Measurements from ENCODE around the gene RFWD3.

The RFWD3 gene

DNA sequence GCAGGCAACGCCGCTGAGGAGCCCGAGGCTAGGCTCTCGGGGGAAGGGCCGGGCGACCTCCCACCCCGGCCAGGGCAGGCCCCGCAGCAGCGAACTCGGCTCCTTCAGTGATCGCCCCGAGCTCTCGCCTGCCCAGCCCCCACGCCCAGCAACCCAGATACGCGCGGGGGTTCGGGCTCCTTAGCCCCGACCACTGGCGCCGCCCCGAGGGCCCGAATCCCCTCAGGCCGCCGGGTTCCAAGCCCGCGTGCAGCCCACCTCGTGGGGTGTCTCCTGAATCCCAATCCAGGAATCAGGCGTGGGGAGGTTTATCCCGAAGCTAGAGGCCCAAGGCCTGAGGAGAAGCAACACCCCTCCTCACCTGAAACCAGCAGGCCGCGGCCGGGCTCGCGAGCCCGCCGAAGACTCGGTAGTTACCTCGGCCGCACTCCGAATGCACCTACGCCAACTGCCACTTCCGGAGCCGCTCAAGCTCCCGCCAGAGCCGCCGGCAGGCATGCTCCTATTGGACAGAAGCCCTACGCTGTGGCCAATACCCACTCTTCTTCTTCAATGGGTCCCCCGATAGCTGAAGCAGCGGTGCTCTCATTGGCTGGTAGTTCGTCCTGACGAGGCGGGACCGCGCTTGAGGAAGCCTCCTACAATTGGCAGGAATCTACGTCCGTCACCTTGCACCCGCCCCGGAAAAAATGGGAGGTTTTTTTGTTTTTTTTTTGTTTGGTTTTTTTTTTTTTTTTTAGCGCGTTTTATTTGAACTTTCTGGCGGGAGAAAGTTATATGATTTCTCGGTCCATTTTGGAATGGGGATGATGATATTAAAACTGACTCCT lies at the start of gene RFWD3:
RFWD3 (minus strand) TSS at position 453 of the 830 bp plus-strand sequence. CDS start 5,428 bp downstream, outside the sequence.
- Mint-ChIP-seq H3K9me3 (peaks cover 31% of the 10 kb centered on the region), H3K36me3 (ENCODE audit: low read depth) (peaks cover 48% of the 10 kb centered on the region), H3K27ac (peak within 1 kb of the TSS; percentile 97), H3K4me1 (peaks cover 34% of the 10 kb centered on the region), H3K4me3 (peak within 1 kb of the TSS; percentile 91), H3K27me3 (ENCODE audit: low read depth, poor library complexity) (peaks cover 15% of the 10 kb centered on the region)
- peak; percentile 90 for DNase-seq
- TF ChIP-seq, protein P1, sequence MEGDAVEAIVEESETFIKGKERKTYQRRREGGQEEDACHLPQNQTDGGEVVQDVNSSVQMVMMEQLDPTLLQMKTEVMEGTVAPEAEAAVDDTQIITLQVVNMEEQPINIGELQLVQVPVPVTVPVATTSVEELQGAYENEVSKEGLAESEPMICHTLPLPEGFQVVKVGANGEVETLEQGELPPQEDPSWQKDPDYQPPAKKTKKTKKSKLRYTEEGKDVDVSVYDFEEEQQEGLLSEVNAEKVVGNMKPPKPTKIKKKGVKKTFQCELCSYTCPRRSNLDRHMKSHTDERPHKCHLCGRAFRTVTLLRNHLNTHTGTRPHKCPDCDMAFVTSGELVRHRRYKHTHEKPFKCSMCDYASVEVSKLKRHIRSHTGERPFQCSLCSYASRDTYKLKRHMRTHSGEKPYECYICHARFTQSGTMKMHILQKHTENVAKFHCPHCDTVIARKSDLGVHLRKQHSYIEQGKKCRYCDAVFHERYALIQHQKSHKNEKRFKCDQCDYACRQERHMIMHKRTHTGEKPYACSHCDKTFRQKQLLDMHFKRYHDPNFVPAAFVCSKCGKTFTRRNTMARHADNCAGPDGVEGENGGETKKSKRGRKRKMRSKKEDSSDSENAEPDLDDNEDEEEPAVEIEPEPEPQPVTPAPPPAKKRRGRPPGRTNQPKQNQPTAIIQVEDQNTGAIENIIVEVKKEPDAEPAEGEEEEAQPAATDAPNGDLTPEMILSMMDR (IDR thresholded peaks at IDR 0.05): no peak

- Mint-ChIP-seq H3K27me3 (ENCODE audit: low read depth, poor library complexity) (peaks cover 25% of the 10 kb centered on the region), H3K36me3 (ENCODE audit: low read depth) (no peaks in the 10 kb centered on the region), H3K27ac (no peak overlapping the region), H3K4me3 (no peak overlapping the region), H3K4me1 (no peaks in the 10 kb centered on the region), H3K9me3 (no peaks in the 10 kb centered on the region)
- TF ChIP-seq, protein P1 (IDR thresholded peaks at IDR 0.05): no peak
- DNase-seq: no peak
These were observed 49.7 kb upstream of the RFWD3 start for GRCh38 chr16:74716355-74716754.

GRCh38 chr16:74713876-74714275 lies 47.2 kb upstream of the RFWD3 start:
- Mint-ChIP-seq H3K4me3 (no peak overlapping the region), H3K27ac (no peak overlapping the region), H3K9me3 (no peaks in the 10 kb centered on the region), H3K4me1 (peaks cover 5% of the 10 kb centered on the region), H3K27me3 (ENCODE audit: low read depth, poor library complexity) (peaks cover 10% of the 10 kb centered on the region), H3K36me3 (ENCODE audit: low read depth) (no peaks in the 10 kb centered on the region)
- DNase-seq: no peak
- TF ChIP-seq, protein P1 (IDR thresholded peaks at IDR 0.05): no peak

DNA sequence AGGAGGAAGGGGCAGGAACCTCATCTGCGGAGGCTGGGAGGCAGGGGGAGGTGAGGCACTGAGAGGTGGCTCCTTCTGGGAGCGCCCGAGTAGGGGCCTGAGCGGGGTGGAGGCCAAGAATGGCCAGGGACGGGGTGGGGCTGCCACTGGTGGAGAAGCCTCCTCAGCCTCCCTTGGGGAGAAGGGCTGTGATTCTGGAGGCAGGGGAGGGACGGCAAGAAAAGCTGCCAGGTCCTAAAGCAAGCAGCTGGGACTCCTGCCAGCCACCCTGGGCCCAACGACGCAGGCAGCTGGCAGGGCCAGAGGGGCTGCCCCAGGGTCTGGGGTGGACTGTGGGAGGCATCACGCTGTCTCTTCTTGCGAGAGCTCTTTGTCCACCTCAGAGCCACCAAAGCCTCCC lies 46.6 kb upstream of the RFWD3 start:
- Mint-ChIP-seq H3K36me3 (ENCODE audit: low read depth) (no peaks in the 10 kb centered on the region), H3K9me3 (no peaks in the 10 kb centered on the region), H3K27ac (no peak overlapping the region), H3K4me1 (peaks cover 5% of the 10 kb centered on the region), H3K4me3 (no peak overlapping the region), H3K27me3 (ENCODE audit: low read depth, poor library complexity) (peaks cover 10% of the 10 kb centered on the region)
- no peak for DNase-seq
- TF ChIP-seq, protein P1 (IDR thresholded peaks at IDR 0.05): no peak

DNA sequence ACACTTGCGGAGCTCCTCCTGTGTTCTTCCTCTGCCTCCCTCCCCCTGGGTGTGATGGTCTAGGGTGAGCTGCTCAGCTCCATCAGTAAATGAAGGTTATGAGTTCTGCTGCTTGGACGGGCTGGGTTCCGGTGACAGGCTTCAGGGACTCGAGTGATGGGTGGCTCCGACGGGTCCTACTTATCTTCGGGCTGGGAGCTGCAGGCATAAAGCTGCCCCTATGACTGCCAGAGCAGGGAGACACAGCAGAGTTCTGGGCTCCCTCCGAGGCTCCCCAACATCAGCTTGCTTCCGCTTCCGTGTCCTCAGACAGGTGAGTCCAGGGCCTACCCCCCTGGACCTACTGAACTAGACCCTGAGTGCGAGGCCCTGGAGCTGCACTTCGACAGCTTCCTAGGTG lies 45.3 kb upstream of the RFWD3 start:
- no peak for DNase-seq
- Mint-ChIP-seq H3K9me3 (no peaks in the 10 kb centered on the region), H3K27me3 (ENCODE audit: low read depth, poor library complexity) (peaks cover 4% of the 10 kb centered on the region), H3K27ac (peak overlapping the region; percentile 80), H3K4me1 (peaks cover 5% of the 10 kb centered on the region), H3K4me3 (no peak overlapping the region), H3K36me3 (ENCODE audit: low read depth) (no peaks in the 10 kb centered on the region)
- TF ChIP-seq, protein P1 (IDR thresholded peaks at IDR 0.05): no peak

- H3K27me3 Mint-ChIP-seq (ENCODE audit: low read depth, poor library complexity): peaks cover 8% of the 10 kb centered on the region
- no peaks in the 10 kb centered on the region for H3K36me3 Mint-ChIP-seq (ENCODE audit: low read depth)
- H3K4me1 Mint-ChIP-seq: peaks cover 5% of the 10 kb centered on the region
- TF ChIP-seq, protein P1 (IDR thresholded peaks at IDR 0.05): no peak
- H3K27ac Mint-ChIP-seq: no peak overlapping the region
- DNase-seq: no peak
- H3K4me3 Mint-ChIP-seq: no peak overlapping the region
- H3K9me3 Mint-ChIP-seq: no peaks in the 10 kb centered on the region
These were observed 43.7 kb upstream of the RFWD3 start for GRCh38 chr16:74710401-74710800.
